ENCODE data around the gene FAM78B. TPM values are rescaled to one million over a fixed set of nuclear protein-coding genes. Genes with fewer than 3 reads are reported as not detected.

Gene FAM78B
- total and polyA plus RNA-seq, 2 of the 8 experiments (the other 6 are each of a cell fraction or from before 2014, with no cell fraction given): 2.3 to 3.6 TPM

DNA sequence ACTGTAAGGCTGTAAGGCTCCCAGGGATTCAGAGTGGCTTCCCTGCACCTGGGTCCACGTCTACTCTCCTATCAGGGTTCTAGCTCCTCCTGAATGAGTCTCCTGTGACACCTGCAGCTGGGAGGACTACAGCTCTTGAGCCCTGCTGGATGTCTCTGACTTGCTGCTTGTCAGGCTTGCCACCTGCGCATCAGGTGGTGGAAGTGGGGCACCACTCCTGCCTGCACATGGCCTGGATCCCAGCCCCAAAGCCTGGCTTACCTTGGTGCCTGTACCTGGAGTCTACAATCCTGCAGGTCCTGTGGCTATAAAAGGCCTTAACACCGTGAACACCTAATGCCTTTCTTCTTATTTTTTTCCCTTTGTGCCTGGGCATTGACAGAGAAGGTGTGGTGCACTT lies 82.2 kb downstream of the FAM78B start:
- TF ChIP-seq ATF2 (IDR thresholded peaks at IDR 0.05; ENCODE audit: low read length): no peak
- no peak for TF ChIP-seq TAF1 (IDR thresholded peaks at IDR 0.05; ENCODE audit: low read depth, low read length)
- TF ChIP-seq, protein P1, sequence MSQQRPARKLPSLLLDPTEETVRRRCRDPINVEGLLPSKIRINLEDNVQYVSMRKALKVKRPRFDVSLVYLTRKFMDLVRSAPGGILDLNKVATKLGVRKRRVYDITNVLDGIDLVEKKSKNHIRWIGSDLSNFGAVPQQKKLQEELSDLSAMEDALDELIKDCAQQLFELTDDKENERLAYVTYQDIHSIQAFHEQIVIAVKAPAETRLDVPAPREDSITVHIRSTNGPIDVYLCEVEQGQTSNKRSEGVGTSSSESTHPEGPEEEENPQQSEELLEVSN (IDR thresholded peaks at IDR 0.05): no peak
- TF ChIP-seq SP2 (IDR thresholded peaks at IDR 0.05; ENCODE audit: low read length): no peak

More for the DNA sequence above, 82.2 kb downstream of the FAM78B start:
- Histone ChIP-seq H3K23ac (ENCODE audit: insufficient read length) (no peak overlapping the region), H2AK5ac (ENCODE audit: low read depth, low read length) (no peak overlapping the region), H3K14ac (ENCODE audit: insufficient read length) (no peak overlapping the region), H2BK12ac (ENCODE audit: low read depth, low read length) (no peak overlapping the region), H3K79me2 (ENCODE audit: control insufficient read depth in 1 of 2, insufficient read depth in 2 of 2, low read length in 2 of 2) (no peaks in the 10 kb centered on the region), H2BK5ac (ENCODE audit: low read depth, low read length) (no peak overlapping the region), H3K4me1 (replicated peaks in 1 of 4; ENCODE audit: control insufficient read depth in 3 of 4, insufficient read depth in 4 of 4, low read length in 3 of 4) (no peaks in the 10 kb centered on the region), H4K20me1 (replicated peaks in 1 of 2; ENCODE audit: control insufficient read depth in 1 of 2, insufficient read depth in 2 of 2, low read length in 2 of 2) (no peaks in the 10 kb centered on the region), H3K4me2 (ENCODE audit: insufficient read depth in 1 of 2, low read depth in 2 of 2, low read length in 2 of 2) (no peak overlapping the region), H2BK20ac (ENCODE audit: low read length) (no peak overlapping the region), H4K5ac (ENCODE audit: insufficient read length, low read depth, low read length) (no peak overlapping the region), H3K4me3 (ENCODE audit: extremely low read depth in 1 of 4, insufficient read depth in 2 of 4, low read depth in 3 of 4, low read length in 4 of 4) (no peak overlapping the region), H3K36me3 (ENCODE audit: control insufficient read depth in 2 of 4, insufficient read depth in 4 of 4, low read length in 3 of 4) (no peaks in the 10 kb centered on the region), H3K9me3 (ENCODE audit: insufficient read depth in 2 of 2, low read depth in 1 of 2, low read length in 1 of 2) (no peaks in the 10 kb centered on the region), H3K56ac (replicated peaks; ENCODE audit: insufficient read length, low read depth, low read length) (no peak overlapping the region), H3K27ac (ENCODE audit: low read depth, low read length) (no peak overlapping the region), H3K79me1 (ENCODE audit: low read depth, low read length) (no peaks in the 10 kb centered on the region), H2BK15ac (ENCODE audit: low read length) (no peak overlapping the region), H3K4ac (replicated peaks; ENCODE audit: insufficient read length, low read depth, low read length) (no peak overlapping the region), H4K8ac (ENCODE audit: extremely low read depth, insufficient read depth, low read length) (no peak overlapping the region; the same call in 1 of the 2 replicates), H3K23me2 (ENCODE audit: low read depth, low read length) (no peaks in the 10 kb centered on the region; the same call in 1 of the 2 replicates), H4K91ac (replicated peaks; ENCODE audit: insufficient read length, low read length) (no peak overlapping the region), H2AFZ (ENCODE audit: low read length) (no peak overlapping the region), H3K27me3 (replicated peaks in 1 of 4; ENCODE audit: control insufficient read depth in 3 of 4, extremely low read depth in 1 of 4, insufficient read depth in 3 of 4, low read length in 3 of 4) (no peaks in the 10 kb centered on the region), H3K9ac (replicated peaks in 1 of 4; ENCODE audit: extremely low read depth in 1 of 4, low read depth in 3 of 4, low read length in 3 of 4) (no peak overlapping the region), H3K18ac (ENCODE audit: extremely low read depth, low read length) (no peak overlapping the region), H2BK120ac (replicated peaks; ENCODE audit: low read depth, low read length) (no peak overlapping the region)
- POLR2A ChIA-PET (ENCODE audit: partially characterized antibody): no interaction called here
- FAIRE-seq (no peak), DNase-seq (ENCODE audit: low read depth in 1 of 2, low spot score in 2 of 2) (no peak)
- 88% methylated on average over 3 of the region's 3 CpGs; no CpG with 5 or more reads in 1 of the 2 experiments for WGBS, 2 experiments (ENCODE audit: extremely low coverage in 1 of 2, insufficient coverage in 1 of 2, insufficient read length in 1 of 2, insufficient replicate concordance in 2 of 2, low coverage in 1 of 2, low lambda C conversion rate in 2 of 2, missing lambda C conversion rate in 1 of 2)
- CTCF ChIA-PET (ENCODE audit: partially characterized antibody): interaction anchor here (0.6 to 1.6 kb wide), 2 partner anchors 160 to 825 kb away, joined by 4 read pairs; no protein-coding TSS in a partner anchor
